Activated CD4-positive, CD25-positive, alpha-beta regulatory T cell treated with anti-CD3 and anti-CD28 coated beads, Interleukin-2, amount 50 U/mL, for 72 hours (primary cell): Measurements from ENCODE around the gene GREB1L.
"Not testable (repeated sequence)": the region's sequence is repeated elsewhere in the genome, so short reads cannot be mapped to it uniquely, and the experiment has no call there.

Source experiments
- DNase-seq: peaks from one replicate; pipeline ENCODE4 v3.0.0; 2021

The GREB1L gene

DNA sequence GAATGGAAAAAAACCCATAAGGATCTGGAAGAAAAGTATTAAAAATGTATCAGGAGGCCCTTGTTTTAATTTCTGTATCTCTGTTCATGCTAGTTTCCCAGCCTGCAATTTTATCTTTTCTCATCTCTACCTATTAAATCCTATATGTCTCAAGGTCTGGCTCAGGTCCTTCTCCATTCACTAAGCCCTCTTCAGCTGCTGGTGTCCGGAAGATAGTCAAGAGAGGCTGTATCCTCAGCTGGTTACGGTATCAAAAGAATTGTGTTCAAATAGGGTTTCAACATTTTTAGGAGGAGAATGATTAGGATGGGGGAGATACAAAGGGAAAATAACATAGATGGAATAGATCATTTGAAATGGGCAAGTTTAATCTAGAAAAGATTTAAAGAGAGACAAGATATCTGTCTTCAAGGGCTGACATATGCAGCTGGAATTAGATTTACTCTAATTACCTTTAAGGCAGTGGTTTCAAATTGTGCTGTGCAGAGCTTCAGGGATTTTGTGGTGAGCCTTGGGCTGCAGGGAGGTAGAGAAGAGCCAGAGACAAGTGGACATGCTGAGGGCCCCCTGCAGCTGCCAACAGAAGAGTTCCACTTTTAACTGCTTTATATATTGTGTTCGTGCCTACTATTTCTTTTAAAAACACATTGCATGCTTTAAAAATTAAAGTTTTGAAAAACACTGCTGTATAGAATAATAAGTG lies 24.1 kb downstream of the GREB1L start:
- no peak for DNase-seq

DNA sequence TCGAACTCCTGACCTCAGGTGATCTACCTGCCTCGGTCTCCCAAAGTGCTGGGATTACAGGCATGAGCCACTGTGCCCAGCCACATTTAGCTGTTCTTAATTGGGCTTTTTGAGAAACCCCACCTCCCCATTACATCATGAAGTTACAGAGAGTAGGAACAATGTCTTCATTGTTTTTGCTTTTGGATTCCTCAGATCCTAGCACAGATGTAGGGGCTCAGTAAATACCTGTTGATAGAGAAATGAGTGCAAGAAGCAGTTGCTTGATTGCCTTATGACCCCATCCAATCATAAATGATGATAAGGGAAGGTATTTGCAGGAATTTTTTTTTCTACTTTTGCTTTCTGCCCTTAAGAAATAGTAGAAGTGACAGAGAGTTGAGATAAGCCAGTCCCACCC lies 25.4 kb downstream of the GREB1L start:
- DNase-seq: no peak

DNA sequence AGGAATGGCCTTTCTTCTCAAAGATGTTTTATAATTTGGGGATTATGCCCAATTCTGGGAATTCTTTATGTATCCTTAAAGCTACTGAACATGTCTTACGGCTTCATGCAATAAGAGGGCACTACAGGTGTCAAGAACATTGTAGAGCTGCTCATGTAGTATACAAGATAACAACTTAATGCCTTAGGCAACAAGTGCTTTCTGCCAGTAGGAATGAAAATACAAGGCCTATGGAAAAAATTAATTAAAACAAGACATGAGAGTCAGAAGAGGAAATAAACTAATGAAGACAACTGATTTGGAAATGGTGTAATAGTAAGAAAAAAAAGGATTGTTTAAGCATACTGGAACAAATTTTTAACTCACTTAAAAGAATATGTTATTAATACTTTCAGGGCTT lies 27.3 kb downstream of the GREB1L start:
- no peak for DNase-seq

DNA sequence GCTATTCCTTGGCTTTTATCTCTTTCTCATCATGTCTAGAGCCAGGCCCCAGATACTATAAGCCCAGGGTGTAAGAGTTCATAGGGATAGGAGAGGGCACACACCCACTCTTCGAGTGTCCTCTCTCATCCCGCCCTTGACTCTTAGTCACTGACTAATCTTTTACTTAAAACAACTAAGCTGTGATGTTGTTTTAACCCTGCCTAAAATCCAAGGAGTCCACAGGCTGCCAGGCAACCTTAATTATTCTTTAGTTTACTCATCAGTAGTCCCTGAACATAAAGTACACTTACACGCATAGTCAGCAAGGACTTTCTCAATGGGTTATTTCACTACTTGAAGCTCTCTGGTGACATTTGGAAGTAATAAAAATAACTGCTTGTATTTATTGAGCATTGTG lies 28.4 kb downstream of the GREB1L start:
- DNase-seq: no peak

DNA sequence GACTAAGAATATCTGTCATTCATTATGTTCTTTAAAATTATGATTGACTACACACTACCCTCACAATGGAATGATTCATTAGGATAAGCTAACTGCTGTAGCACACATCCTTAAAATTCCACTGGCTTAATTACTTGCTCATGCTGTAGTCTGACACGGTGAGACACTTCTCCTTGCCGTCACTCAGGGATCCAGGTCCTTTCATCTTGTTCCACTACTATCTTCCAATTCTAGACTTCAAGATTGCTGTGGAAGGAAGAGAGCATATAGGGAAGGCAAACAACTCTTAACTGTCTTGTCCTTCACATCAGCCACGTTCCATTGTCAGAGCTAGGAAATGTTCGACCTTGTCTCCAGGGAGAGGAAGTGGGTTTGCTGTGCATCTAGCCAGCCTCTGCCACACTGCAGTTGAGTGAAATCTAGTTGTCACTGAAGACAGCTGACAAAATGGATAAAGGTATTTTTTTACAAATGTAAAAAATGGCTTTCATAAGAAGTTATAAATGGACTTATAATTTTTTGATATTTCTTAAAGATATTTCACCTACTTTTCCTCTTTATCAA lies 30.1 kb downstream of the GREB1L start:
- no peak for DNase-seq

DNA sequence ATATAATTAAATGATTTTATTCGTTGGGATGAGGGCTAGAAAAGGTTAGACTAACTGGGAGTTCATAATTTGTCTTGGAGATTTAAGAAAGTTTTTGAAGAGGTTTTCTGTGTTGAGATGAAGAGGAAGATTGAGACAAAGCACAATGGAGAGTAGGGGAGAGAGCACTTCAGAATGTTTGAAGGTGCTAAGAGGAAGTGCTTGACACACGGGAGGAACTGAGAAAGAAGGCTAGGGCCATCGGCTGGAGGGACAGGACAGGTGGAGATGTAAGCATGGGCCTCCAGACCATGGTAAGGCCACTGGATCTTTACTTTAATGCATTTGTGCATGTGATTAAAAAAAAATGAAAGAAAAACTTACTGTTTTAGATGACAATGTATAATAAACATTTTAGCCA lies 31.5 kb downstream of the GREB1L start:
- DNase-seq: no peak

DNA sequence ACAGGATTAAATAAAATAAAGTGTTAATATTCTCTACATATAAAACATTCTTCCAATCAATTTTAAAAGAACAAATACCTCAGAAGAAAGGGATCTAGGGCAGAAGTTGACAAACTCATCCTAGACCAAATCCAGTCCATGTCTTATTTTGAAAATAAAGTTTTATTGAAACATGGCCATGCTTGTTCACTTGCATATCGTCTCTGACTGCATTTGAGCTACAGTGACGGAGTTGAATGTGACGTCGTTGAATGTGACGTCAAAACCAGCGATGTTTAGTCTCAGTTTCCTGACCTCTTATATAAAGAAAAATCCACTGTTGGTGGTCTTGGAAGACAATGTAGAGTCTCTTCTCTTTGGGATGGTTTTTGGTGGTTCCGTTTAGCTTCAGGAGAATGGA lies 33.6 kb downstream of the GREB1L start:
- DNase-seq: no peak

DNA sequence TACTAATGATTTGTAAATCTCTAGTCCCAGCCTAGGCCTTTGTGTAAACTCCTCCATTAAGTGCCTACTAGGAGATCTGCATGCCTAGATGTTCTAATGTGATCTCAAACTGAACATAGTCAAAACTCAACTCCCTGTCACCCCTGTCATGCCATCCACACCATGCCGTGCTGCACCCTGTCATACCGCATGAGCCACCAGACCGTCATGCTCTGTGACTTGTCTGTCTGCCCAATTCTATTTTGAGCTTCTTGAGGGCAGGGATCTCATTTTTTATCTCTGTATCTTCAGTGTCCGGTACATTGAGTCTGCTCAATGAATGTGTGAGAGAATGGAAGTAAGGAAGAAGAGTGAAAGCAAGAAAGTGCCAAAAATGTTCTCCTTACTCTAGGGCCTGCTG lies 35.5 kb downstream of the GREB1L start:
- DNase-seq: no peak

DNA sequence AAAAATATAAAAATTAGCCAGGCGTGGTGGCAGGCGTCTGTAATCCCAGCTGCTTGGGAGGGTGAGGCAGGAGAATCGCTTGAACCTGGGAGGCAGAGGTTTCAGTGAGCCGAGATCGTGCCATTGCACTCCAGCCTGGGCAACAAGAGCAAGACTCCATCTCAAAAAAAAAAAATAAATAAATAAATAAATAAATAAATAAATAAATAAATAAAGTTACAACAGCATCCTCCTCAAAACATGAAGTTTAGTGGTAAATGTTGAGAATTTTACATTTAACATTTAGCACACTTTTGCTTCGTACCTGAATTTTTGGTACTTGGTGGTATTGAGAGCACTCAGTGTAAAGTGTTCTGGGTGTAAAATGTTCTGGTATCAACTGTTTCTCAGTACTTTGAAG lies 36.2 kb downstream of the GREB1L start:
- not testable (repeated sequence) for DNase-seq

DNA sequence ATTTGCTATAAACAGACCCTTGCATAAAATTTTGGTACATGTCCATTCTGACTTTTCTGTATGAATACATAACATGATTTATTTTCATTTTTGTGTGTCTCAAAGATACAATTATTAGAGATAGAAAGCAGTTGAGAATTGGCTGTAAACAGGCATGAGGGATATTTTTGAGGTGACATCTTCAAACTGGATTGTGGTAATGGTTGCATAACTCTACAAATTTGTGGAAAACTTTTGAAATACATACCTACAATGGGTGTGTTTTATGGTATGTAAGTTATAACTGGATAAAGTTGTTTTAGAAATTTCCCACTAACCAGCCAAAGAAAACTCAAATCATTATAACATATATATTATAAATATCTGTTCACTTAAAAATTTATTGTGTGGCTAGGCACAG lies 39.6 kb downstream of the GREB1L start:
- DNase-seq: no peak

DNA sequence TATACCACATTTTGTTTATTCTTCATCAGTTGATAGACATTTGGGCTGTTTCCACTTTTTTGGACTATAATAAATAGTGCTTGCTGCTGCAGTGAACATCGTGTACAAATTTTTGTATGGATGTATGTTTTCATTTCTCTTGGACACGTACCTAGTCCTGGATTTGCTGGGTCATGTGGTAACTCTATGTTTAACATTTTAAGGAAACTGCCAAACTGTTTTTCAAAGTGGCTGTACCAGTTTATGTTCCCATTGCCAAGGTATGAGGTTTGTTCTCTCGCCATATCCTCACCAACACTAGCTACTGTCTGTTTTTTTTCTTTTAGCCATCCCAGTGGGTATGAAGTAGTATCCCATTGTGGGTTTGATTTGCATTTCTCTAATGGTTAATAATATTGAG lies 42.5 kb downstream of the GREB1L start:
- DNase-seq: no peak

DNA sequence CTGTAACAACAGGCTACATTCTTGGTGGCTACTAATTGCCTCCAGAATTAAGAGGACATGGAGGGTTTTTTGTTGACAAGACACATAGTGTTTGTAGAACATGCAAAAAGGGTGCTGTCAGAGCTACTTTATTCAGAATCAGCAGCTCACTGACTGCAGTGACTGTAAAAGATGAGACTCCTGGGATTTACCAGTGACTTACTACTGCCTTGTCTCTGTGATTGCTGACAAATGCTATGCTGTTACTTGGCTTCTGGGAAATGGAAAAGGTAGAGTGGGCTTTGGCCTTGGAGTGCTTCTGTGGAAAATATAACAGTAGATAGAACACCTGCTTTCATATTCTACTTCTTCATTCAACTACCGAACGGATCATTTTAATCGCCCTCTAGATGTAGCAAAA lies 47.8 kb downstream of the GREB1L start:
- no peak for DNase-seq

DNA sequence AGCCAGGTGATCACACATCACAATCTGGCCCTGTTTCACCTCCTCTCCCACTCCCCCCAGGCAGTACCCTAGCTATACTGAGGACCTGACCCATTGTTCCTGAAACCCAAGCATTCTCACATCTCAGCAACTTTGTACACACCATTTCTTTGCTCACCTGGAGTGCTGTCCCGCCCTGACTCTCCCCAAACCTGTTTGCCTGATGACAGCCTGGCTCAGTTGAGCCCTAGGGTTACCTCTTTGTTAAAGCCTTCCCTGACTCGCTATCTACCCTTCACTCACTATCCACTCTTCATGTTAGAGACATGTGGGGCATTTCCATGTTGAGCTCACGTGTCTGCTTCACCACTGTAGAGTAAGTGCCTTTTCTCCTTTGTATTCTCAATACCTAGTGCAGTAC lies 49.1 kb downstream of the GREB1L start:
- DNase-seq: no peak

DNA sequence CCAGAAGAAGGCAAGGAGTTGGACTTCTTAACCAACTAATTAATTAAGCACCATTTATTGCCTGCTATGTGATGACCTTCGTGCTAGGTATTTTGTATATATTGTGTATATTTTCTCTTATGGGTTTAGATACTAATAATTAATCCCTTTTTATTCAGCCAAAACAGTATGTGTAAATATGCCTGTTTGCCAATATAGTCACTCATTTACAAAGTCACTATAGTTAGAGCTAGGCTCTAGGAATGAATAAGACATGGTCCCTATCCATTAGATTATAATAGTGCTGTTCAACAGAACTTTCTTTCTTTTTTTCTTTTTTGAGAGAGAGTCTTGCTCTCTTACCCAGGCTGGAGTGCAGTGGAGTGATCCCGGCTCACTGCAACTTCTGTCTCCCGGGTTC lies 51.4 kb downstream of the GREB1L start:
- no peak for DNase-seq

DNA sequence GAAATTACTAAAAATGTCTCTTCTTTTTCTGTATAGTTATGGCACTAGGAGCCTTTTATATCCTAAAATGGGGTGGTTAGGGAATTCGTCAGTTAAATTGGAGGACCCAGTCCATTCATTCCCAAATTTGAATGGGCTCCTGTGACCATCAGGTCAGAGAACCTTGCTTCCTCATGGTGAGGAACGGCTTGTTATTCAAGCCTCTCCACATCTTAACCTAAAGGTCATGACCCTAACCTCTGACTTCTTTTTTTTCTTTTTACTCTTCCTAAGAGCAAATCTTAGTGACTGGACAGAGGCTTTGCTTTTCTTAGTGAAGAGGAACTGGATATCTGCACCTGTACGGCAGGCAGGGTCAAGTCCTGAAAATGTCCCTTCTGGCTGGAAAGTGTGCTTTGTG lies 53.1 kb downstream of the GREB1L start:
- DNase-seq: no peak

DNA sequence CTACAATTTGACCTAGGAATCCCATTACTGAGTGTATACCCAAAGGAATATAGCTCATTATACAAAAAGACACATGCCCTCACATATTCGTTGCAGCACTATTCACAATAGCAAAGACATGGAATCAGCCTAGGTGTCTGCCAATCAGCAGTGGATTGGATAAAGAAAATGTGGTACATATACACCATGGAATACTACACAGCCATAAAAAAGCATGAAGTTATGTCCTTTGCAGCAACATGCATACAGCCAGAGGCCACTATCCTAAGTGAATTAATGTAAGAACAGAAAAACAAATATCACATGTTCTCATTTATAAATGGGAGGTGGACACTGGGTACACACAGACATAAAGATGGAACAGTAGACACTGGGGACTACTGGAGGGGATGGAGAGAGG lies 54.0 kb downstream of the GREB1L start:
- no peak for DNase-seq

DNA sequence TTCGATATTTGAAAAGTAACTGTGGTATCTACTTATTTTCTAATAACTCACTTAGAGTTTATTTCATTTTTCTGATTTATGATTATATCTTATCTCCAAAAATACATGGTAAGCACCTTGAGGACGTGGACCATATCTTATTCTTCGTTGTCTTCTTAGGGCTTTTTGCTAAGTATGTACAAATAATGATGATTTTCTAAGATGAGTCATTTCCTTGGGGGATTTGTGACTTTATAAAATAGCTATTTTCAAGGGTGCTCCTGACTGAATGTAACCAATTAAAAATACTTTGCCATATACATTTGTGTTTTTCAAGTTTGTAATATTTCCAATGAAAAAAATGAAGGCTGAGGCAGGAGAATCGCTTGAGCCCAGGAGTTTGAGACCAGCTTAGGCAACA lies 56.3 kb downstream of the GREB1L start:
- no peak for DNase-seq

DNA sequence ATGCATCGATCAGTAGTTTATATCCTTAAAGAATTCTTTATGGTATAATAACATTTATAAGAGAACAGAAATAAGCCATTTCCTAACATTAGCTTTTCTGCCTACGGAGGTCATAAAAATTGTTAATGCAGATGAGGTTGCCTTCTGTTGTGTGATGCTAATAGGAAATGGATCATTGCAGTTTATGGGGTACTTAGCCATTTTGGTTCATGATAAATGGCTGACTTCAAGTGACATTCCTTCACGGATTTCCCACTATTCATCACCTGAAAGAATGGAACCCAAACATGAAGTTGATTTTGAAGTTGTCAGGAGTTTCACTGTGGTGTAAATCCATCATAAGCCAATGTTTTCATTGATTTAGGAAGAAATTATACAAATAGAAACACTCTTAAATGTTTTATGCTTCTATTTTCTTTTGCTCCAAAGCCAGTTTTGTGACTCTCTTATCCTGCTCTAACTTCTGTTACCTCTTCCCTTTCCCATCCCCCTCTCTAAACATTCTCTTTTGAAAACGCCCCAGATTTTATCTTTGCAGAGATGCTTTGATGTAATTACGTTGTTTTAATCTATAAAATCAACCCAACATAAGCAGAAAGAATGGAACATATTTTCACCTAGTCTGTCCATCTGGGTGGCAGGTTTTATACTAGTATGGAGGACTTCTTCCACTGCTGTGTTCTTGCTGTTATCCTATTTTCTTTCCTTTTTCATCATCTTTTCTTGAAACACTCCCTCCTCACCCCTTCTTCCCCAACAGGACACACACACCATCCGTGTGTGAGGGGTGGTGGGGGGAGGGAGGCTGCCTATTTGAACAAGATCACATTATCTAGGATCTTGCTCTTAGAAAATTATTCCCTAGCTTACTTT lies 58.2 kb downstream of the GREB1L start:
- no peak for DNase-seq

DNA sequence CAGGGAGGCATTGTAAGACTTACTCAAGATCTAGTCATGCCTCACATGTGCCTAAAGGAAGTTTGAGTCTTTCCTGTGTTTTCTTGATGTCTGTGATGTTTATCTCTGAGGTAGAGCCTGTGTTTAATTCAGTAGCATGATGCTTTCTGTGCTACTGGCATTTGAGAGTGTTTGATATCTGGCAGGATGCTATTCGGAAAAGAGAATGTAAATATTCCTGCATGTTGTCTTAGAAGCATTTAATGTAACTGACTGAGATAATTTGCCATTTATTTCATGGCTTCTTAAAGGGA lies 58.8 kb downstream of the GREB1L start:
- no peak for DNase-seq

DNA sequence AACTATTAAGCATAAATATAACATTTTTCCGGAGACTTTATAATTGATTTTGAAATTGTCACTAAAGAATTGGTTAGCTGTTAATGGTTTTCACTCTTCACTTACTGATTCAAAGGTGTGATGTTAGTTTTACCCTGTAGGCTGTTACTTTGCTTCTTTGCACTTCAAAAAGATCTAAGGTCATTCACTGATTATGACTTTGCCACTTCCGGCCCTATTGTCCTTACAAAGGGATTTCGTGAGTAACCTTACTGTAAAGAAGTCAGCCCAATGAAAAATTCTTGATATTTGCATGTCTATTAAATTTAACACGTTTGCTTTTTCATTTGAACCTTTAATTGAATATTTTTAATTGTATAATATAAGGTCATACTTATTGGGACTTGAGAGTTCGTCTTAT lies 61.4 kb downstream of the GREB1L start:
- no peak for DNase-seq

DNA sequence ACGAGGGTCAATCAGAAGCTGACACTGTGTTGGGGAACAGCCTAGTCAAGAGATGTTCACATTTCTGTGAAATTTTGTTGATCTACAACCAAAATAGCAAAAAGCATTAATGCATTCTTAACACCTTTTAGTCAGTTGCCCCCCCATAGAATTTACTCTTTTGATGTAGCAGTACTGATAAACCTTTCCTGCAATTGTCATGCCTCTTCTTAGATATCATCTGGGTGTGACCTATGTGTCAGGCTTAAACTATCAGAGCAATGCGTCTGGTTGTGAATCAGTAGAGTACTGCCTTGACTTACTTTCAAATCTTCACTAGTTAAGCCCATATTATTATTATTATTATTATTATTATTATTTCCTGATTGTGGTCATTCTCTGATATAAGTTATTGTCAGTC lies 61.9 kb downstream of the GREB1L start:
- no peak for DNase-seq

DNA sequence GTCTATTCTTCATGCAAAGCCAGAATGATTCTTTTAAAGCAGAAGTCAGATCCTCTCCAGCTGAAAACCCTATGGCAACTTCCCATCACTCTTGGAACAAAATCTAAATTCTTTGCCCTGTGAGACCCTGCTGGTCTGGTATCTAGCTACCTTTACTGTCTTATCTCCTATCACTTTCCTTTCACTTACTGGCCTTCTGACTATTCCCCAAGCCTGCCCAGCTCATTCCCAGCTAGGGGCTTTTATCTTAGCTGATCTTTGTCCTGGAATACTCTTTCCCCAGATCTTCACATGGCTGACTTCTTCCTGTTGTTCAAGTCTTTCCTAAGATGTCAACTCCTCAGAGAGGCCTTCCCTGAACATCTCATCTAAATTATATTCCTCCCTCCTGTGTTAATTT lies 63.6 kb downstream of the GREB1L start:
- DNase-seq: no peak

DNA sequence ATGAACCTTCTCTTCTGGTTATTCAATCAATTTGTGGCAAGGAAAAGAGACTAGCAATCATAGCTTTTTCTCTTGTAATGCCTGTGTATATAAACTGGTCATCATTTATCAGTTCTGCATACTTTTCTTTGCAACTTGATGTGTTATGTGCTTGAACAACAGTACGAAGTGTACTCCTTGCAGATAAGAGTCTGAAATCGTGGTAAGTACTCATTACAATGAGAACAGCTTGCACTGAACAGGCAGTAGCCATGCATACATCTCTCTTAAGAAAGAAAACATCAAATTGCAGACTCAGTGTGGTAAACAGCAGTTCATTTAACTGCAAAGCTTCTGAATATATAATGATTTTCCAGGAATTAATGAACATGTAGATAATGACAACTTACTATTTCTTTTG lies 64.3 kb downstream of the GREB1L start:
- no peak for DNase-seq

DNA sequence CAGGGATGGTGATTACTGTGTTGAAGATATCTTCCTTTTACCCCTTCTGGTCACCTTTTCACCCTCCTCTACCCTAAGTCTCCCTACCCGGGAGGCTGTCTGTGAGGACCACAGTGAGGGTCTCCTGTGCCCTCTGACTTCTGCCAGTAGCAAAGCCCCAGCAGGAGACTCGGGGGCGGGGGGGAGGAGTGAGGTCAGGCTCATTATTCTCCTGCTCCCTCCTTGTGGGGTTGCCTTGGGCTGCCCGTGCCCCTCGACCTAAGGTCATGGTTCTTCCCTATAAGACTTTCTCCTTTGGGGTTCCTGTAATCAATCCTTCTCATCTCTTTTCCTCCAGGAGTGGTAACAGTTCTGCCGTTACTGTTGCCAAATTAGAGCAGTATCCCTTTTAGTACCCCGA lies 65.5 kb downstream of the GREB1L start:
- no peak for DNase-seq

DNA sequence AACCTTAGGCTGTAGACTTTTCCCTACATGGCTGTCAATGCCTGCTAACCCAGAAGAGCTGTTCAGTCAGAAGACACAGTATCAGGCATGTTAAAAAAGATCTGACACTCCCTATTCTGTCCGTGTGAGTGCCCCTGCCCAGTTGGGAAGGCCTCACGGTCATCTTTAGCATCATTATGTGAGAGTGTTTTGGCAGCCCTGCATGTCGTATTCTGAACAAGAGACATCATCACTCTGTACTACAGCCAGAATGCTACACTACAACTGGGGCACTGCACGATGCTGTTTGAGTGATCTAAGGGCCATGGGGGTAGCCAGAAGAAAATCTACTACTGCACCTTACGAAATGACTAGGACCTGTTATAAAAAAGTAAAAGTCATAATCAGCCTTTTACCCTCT lies 67.2 kb downstream of the GREB1L start:
- DNase-seq: no peak
